ENCODE measurements around the gene PPM1E.
"Not testable (repeated sequence)": the region's sequence is repeated elsewhere in the genome, so short reads cannot be mapped to it uniquely, and the experiment has no call there.

- TF ChIP-seq CTCF (conservative IDR thresholded peaks at IDR 0.05; ENCODE audit: low read length); EZH2phosphoT487 (IDR thresholded peaks at IDR 0.05; ENCODE audit: borderline replicate concordance): not testable (repeated sequence)
Measured at GRCh38 chr17:58954358-58954757, 198.7 kb downstream of the PPM1E start.

Data from Loucy (cell line).